MM.1S (cell line): Measurements from ENCODE around the gene SDF4.

ENCODE experiments used
- CTCF ChIP-seq: fragments of 300-600 bp; sonication (generic); IDR thresholded peaks from 2 replicates; pipeline ENCODE4 v1.5.1; 2016; ENCODE audit warnings: antibody characterized with exemption, low read length, mixed read lengths
- EZH2phosphoT487 ChIP-seq: fragments of 300-600 bp; sonication (generic); IDR thresholded peaks from 2 replicates; pipeline ENCODE4 v1.6.1; 2018; ENCODE audit warnings: antibody characterized with exemption, low read length

- no peak for TF ChIP-seq CTCF
- TF ChIP-seq EZH2phosphoT487, result no peak
These were observed 12.5 kb upstream of the SDF4 start for GRCh38 chr1:1244192-1244811.
